ENCODE data around the gene GPR84. TPM values are rescaled to one million over a fixed set of nuclear protein-coding genes. Genes with fewer than 3 reads are reported as not detected.
A peak's percentile ranks its signal among the peaks of the same experiment; 100 is the strongest.

The GPR84 gene
- total RNA-seq, 2 experiments from 2014 or later = 0.27 to 0.53 TPM

DNA sequence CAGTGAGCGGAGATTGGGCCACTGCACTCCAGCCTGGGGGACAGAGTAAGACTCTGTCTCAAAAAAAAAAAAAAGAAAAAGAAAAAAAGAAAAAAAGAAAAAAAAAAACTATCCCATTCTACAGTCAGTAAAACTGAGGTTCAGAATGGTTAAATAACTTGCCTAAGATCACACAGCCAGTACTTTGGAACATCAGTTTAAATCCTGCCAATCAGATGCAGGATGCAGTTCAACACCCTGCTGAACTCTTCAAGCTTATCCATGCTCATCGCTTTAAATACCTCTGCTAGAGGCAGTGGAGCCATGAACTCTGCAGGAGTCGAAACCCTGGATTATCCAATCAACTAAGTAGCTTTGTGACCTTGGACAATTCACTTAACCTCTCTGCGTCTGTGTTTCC lies 16.9 kb upstream of the GPR84 start:
- ChIA-PET CTCF (interaction anchor here (2.2 kb wide), 1 partner anchor 44 kb away, joined by 11 read pairs; no protein-coding TSS in a partner anchor), POLR2A (interaction anchor here (1.3 kb wide), 1 partner anchor 101 kb away, joined by 4 read pairs; the partner anchor contains the start of genes CBX5 and HNRNPA1)
- DNase-seq = no peak
- ATAC-seq (ENCODE audit: poor library complexity) = no peak
- Histone ChIP-seq H3K4me3 (ENCODE audit: low read length) (no peak overlapping the region), H3K27me3 (ENCODE audit: control insufficient read depth in 1 of 2, insufficient read depth in 2 of 2, low read length in 2 of 2) (no peaks in the 10 kb centered on the region), H3K27ac (ENCODE audit: low read depth in 1 of 2, low read length in 2 of 2) (no peak overlapping the region), H3K9me3 (ENCODE audit: control insufficient read depth in 1 of 2, insufficient read depth in 1 of 2, low read length in 2 of 2) (no peaks in the 10 kb centered on the region), H3K36me3 (ENCODE audit: insufficient read depth, low read length) (no peaks in the 10 kb centered on the region), H3K4me1 (ENCODE audit: insufficient read depth, low read length) (peaks cover 7% of the 10 kb centered on the region)
- H3K9me3 Mint-ChIP-seq = no peaks in the 10 kb centered on the region
- H3K27ac Mint-ChIP-seq = no peak overlapping the region
- no peak overlapping the region for H3K4me3 Mint-ChIP-seq
- H3K4me1 Mint-ChIP-seq (ENCODE audit: low read depth) = peaks cover 6% of the 10 kb centered on the region
- TF ChIP-seq, protein P1, sequence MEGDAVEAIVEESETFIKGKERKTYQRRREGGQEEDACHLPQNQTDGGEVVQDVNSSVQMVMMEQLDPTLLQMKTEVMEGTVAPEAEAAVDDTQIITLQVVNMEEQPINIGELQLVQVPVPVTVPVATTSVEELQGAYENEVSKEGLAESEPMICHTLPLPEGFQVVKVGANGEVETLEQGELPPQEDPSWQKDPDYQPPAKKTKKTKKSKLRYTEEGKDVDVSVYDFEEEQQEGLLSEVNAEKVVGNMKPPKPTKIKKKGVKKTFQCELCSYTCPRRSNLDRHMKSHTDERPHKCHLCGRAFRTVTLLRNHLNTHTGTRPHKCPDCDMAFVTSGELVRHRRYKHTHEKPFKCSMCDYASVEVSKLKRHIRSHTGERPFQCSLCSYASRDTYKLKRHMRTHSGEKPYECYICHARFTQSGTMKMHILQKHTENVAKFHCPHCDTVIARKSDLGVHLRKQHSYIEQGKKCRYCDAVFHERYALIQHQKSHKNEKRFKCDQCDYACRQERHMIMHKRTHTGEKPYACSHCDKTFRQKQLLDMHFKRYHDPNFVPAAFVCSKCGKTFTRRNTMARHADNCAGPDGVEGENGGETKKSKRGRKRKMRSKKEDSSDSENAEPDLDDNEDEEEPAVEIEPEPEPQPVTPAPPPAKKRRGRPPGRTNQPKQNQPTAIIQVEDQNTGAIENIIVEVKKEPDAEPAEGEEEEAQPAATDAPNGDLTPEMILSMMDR (IDR thresholded peaks at IDR 0.05) = no peak
- no peaks in the 10 kb centered on the region for H3K27me3 Mint-ChIP-seq
- no peaks in the 10 kb centered on the region for H3K36me3 Mint-ChIP-seq (ENCODE audit: low read depth)
- intact Hi-C loops (cut with DNase I, micrococcal nuclease) = loop anchor here in 1 of 2 experiments (5.0 kb wide), 1 partner anchor 374 kb away; the partner anchor contains the start of gene HOXC8

DNA sequence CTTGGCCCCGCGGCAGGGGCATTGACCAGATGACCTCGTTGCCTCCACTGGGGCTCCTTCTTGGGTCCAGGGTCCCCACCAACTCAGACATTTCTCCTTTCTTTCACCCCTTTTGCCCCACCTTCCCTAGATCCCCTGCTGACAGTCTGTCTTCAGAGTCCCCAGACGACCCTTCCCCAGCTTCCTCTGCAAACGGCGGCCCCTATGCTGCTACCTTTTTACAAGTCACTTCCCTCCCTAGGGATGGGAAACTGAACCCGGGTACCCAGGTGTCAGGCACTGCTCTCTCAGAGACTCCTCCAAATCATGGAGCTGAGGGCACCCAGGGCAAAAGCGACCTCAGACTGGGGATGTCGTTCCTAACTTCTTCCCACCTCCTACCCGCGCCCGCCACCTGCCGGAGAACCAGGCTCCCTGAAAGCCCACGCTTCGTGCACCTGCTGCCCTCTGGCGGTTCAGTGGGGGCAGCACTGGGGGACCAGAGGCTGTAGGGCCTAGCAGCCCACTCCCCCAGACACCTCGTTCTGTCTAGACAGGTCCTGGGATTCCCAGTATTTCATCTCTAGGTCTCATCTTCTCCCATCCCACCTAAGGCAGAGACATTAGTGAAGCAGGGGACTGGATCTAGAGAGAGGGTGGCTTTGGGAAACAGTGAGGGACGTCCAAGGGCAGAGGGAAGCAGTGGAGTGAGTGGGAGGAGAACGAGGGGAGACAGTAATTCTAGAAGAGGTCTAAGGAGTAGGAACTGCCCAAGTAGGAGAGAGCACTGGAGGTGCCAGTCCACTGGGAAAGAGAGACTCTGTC lies 15.3 kb upstream of the GPR84 start:
- ChIA-PET POLR2A (interaction anchor here (1.0 to 1.7 kb wide), 3 partner anchors 21 to 99 kb away, joined by 4 to 5 read pairs (median 5); partner anchors contain the start of genes COPZ1 and HNRNPA1), CTCF (interaction anchor here (0.6 to 2.2 kb wide), 25 partner anchors 8 to 159 kb away, joined by 3 to 18 read pairs (median 4); partner anchors contain the start of gene COPZ1)
- intact Hi-C loops (cut with DNase I, micrococcal nuclease) = loop anchor here in 1 of 2 experiments (5.0 kb wide), 1 partner anchor 372 kb away; the partner anchor contains the start of gene HOXC8
- H3K4me1 Mint-ChIP-seq (ENCODE audit: low read depth) = peaks cover 6% of the 10 kb centered on the region
- H3K27me3 Mint-ChIP-seq = no peaks in the 10 kb centered on the region
- TF ChIP-seq, protein P1 (IDR thresholded peaks at IDR 0.05) = peak; percentile 100
- Histone ChIP-seq H3K36me3 (ENCODE audit: insufficient read depth, low read length) (no peaks in the 10 kb centered on the region), H3K4me1 (ENCODE audit: insufficient read depth, low read length) (peaks cover 7% of the 10 kb centered on the region), H3K27ac (ENCODE audit: low read depth in 1 of 2, low read length in 2 of 2) (no peak overlapping the region), H3K4me3 (ENCODE audit: low read length) (peak overlapping the region; percentile 34), H3K27me3 (ENCODE audit: control insufficient read depth in 1 of 2, insufficient read depth in 2 of 2, low read length in 2 of 2) (no peaks in the 10 kb centered on the region), H3K9me3 (ENCODE audit: control insufficient read depth in 1 of 2, insufficient read depth in 1 of 2, low read length in 2 of 2) (no peaks in the 10 kb centered on the region)
- H3K36me3 Mint-ChIP-seq (ENCODE audit: low read depth) = no peaks in the 10 kb centered on the region
- DNase-seq (peak; percentile 82 to 93 (median 87)), ATAC-seq (ENCODE audit: poor library complexity) (peak; percentile 99)
- no peaks in the 10 kb centered on the region for H3K9me3 Mint-ChIP-seq
- H3K27ac Mint-ChIP-seq = no peak overlapping the region
- peak overlapping the region; percentile 2 for H3K4me3 Mint-ChIP-seq

DNA sequence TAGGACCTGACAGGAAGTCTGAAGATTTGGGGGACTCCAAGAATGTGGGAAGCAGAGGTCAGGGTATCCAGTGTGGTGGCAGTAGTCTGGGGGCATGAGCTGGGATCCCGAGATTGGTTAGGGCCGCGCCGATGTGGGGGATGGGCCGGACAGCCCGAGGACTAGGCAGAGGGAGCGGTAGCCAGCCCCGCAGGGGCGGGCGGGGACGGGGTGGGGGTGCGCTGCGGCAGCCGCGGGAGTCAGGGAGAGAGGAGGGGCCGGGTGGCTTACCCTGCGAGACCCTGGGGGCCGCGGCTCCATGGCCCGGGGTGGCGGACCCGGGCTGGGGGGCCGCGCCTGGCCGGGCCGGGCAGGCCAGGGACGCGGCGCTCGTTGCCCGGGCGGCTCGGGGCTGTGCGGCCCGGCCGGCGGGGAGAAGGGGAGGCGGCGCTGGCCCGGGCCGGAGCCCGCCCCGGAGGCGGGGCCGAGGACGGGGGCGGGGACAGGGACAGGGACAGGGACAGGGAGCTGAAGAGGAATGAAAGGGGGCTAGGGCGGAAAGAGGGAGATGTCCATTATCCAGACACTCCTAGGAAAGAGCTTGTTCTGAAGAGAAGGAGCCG lies 14.6 kb upstream of the GPR84 start:
- TF ChIP-seq, protein P1 (IDR thresholded peaks at IDR 0.05) = no peak
- intact Hi-C loops (cut with DNase I, micrococcal nuclease) = no loop called here
- peak in 1 of 14 experiments; percentile 42 for DNase-seq
- Mint-ChIP-seq H3K4me3 (no peak overlapping the region), H3K27me3 (no peaks in the 10 kb centered on the region), H3K9me3 (no peaks in the 10 kb centered on the region), H3K27ac (no peak overlapping the region), H3K4me1 (ENCODE audit: low read depth) (peaks cover 6% of the 10 kb centered on the region), H3K36me3 (ENCODE audit: low read depth) (no peaks in the 10 kb centered on the region)
- Histone ChIP-seq H3K9me3 (ENCODE audit: control insufficient read depth in 1 of 2, insufficient read depth in 1 of 2, low read length in 2 of 2) (no peaks in the 10 kb centered on the region), H3K4me1 (ENCODE audit: insufficient read depth, low read length) (peaks cover 7% of the 10 kb centered on the region), H3K36me3 (ENCODE audit: insufficient read depth, low read length) (no peaks in the 10 kb centered on the region), H3K4me3 (ENCODE audit: low read length) (peak overlapping the region; percentile 34), H3K27me3 (ENCODE audit: control insufficient read depth in 1 of 2, insufficient read depth in 2 of 2, low read length in 2 of 2) (no peaks in the 10 kb centered on the region), H3K27ac (ENCODE audit: low read depth in 1 of 2, low read length in 2 of 2) (no peak overlapping the region)
- POLR2A ChIA-PET = interaction anchor here (1.0 to 1.7 kb wide), 3 partner anchors 20 to 98 kb away, joined by 4 to 5 read pairs (median 5); partner anchors contain the start of genes COPZ1 and HNRNPA1
- ATAC-seq (ENCODE audit: poor library complexity) = no peak
- CTCF ChIA-PET = interaction anchor here (0.6 to 2.2 kb wide), 23 partner anchors 8 to 159 kb away, joined by 3 to 18 read pairs (median 4); partner anchors contain the start of gene COPZ1

Measured in CD4-positive, alpha-beta T cell (primary cell).